NB4 (cell line): ENCODE results near the gene IMPG2.

Experiments used
- DNase-seq: peaks from one replicate; pipeline ENCODE4 v3.0.0; 2010; ENCODE audit warnings: low read depth
- H3K4me3 ChIP-seq: one replicate; pipeline ENCODE4 v1.5.1; 2011; ENCODE audit warnings: mild to moderate bottlenecking, low read depth, low read length, moderate library complexity
- CTCF ChIP-seq: IDR thresholded peaks from one replicate; pipeline ENCODE4 v1.5.1; 2012; ENCODE audit warnings: low read depth, low read length
- MYC ChIP-seq: IDR thresholded peaks from 2 replicates; pipeline ENCODE4 v1.6.1; 2011; ENCODE audit warnings: low read depth, low read length
- POLR2A ChIP-seq: IDR thresholded peaks from 2 replicates; pipeline ENCODE4 v1.6.1; 2011; ENCODE audit warnings: mild to moderate bottlenecking; ENCODE audit not compliant: insufficient read length; ENCODE audit errors: extremely low read depth
- TF ChIP-seq, protein P1 (sequence below): IDR thresholded peaks from 2 replicates; pipeline ENCODE4 v1.6.1; 2011; ENCODE audit warnings: low read depth, low read length

The IMPG2 gene

DNA sequence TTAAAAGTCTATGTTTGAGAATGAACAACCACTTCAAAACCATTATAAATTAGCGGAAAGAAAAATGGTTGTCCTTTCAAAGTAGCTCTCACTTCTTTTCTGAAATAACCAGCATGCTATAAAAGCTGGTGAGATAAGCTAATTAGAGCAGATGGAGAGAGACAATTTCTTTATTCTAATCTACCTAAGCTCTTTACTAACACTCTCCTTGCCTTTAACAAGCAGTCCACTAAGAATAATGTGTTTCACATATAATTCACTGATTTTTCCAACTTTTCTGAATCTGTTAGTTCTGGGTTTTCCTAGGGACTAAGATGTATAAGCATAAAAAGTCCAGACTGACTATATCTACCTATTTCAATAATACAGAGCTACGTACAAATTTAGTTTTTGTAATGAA is at the start of gene IMPG2:
Gene IMPG2 (minus strand): TSS at position 101 of the 400 bp plus-strand sequence. CDS start 203 bp downstream, outside the sequence.
- no peak for TF ChIP-seq MYC
- TF ChIP-seq, protein P1, sequence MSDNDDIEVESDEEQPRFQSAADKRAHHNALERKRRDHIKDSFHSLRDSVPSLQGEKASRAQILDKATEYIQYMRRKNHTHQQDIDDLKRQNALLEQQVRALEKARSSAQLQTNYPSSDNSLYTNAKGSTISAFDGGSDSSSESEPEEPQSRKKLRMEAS, result no peak
- no peak within 1 kb of the TSS for H3K4me3 ChIP-seq
- DNase-seq, result no peak

DNA sequence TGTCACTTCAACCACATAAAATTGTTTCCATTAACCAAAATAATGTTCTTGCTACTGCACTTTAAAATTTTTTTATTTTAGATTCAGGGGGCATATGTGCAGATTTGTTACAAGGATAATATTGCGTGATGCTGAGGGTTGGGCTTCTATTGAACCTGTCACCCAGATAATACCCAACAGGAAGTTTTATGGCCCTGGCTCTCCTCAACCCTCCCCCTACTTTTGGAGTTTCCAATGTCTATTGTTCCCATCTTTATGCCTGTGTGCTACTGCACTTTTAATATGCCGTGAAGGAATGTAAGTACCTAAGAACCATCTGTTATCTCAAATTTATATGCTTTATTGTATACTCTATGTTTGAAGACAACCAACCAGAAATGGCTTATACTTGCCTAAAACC is 42.0 kb upstream of the IMPG2 start:
- no peak for DNase-seq

GRCh38 chr3:101351829-101352228 is 31.5 kb upstream of the IMPG2 start:
- DNase-seq, result no peak
- H3K4me3 ChIP-seq, result no peak overlapping the region
- no peak for TF ChIP-seq POLR2A
- no peak for TF ChIP-seq CTCF
- no peak for TF ChIP-seq MYC
- TF ChIP-seq, protein P1, result no peak

More for the DNA sequence above, 42.0 kb upstream of the IMPG2 start:
- H3K4me3 ChIP-seq, result no peak overlapping the region
- TF ChIP-seq MYC, result no peak
- TF ChIP-seq, protein P1, result no peak

- no peak for DNase-seq
- H3K4me3 ChIP-seq, result no peak overlapping the region
- no peak for TF ChIP-seq POLR2A
- TF ChIP-seq, protein P1, result no peak
- no peak for TF ChIP-seq MYC
- no peak for TF ChIP-seq CTCF
Measured at GRCh38 chr3:101340591-101340990, 20.2 kb upstream of the IMPG2 start.

GRCh38 chr3:101333883-101334282 is 13.5 kb upstream of the IMPG2 start:
- DNase-seq, result no peak
- H3K4me3 ChIP-seq, result no peak overlapping the region
- no peak for TF ChIP-seq CTCF
- TF ChIP-seq POLR2A, result no peak
- no peak for TF ChIP-seq MYC
- TF ChIP-seq, protein P1, result no peak

DNA sequence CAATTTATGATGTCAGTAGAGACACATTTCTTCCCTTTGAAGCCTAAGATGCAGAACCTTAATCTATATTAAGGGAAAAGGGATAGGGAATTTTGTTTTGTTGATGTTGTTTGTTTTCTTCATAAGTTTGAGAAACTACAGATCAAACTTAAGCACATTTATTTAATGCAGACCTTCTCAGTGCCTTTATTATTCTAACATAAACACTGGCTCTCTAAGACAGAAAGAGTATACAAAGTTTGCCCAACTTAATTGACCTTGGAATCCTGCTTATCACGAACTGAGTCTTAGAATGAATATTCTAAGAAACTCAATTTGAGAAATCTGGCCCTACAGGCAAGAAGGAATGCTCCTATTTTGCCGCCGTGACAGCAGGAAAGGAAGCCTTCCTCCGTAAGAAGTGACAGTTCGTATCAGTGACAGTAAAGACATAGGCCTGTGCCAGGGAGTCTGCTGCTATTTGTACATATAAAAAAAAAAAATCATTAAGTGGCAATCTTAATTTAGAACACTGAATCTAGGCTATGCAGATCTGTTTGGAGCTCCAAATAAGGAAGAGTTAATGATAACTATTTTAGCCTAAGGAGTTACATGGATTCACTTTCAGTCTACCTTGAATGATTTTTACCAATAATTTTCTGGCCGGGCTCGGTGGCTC is 8.8 kb upstream of the IMPG2 start:
- no peak for DNase-seq
- TF ChIP-seq, protein P1, result no peak
- TF ChIP-seq CTCF, result no peak
- no peak overlapping the region for H3K4me3 ChIP-seq
